Mesenchymal stem cell (in vitro differentiated cells and primary cell): Measurements from ENCODE around the gene RGS11.
A peak's percentile ranks its signal among the peaks of the same experiment; 100 is the strongest.

Experiments
- DNase-seq: peaks from one replicate; pipeline ENCODE4 v3.0.0-alpha.2; 2013
- H2AFZ ChIP-seq: one replicate; pipeline ENCODE4 v1.6.1; 2013; ENCODE audit warnings: low read depth, mild to moderate bottlenecking, control low read depth, inconsistent platforms, low read length, moderate library complexity
- H2AK5ac ChIP-seq: 2 replicates; pipeline ENCODE4 v1.6.1; 2013; ENCODE audit warnings: low read length, moderate library complexity, mild to moderate bottlenecking, inconsistent platforms; ENCODE audit not compliant: severe bottlenecking
- H2BK120ac ChIP-seq: one replicate; pipeline ENCODE4 v1.6.1; 2013; ENCODE audit warnings: low read depth, mild to moderate bottlenecking, inconsistent platforms, low read length, moderate library complexity
- H2BK12ac ChIP-seq, 2 experiments: one replicate each; pipeline ENCODE4 v1.6.1; 2013; ENCODE audit warnings: inconsistent platforms in 2 of 2, low read length in 2 of 2, mild to moderate bottlenecking in 2 of 2, moderate library complexity in 2 of 2, control low read depth in 1 of 2
- H2BK15ac ChIP-seq: one replicate; pipeline ENCODE4 v1.6.1; 2013; ENCODE audit warnings: mild to moderate bottlenecking, low read depth, inconsistent platforms; ENCODE audit not compliant: poor library complexity, severe bottlenecking
- H2BK5ac ChIP-seq: 2 replicates; pipeline ENCODE4 v1.6.1; 2013; ENCODE audit warnings: low read depth, mild to moderate bottlenecking, low read length, control low read depth, inconsistent platforms; ENCODE audit not compliant: poor library complexity, severe bottlenecking
- H3K14ac ChIP-seq, 2 experiments: one replicate each; pipeline ENCODE4 v1.6.1; 2013; ENCODE audit warnings: inconsistent platforms in 2 of 2, low read length in 2 of 2, control low read depth in 1 of 2, mild to moderate bottlenecking in 1 of 2, moderate library complexity in 1 of 2
- H3K18ac ChIP-seq, 2 experiments: one replicate each; pipeline ENCODE4 v1.6.1; 2013; ENCODE audit warnings: inconsistent platforms in 2 of 2, low read length in 2 of 2, control low read depth in 1 of 2, low read depth in 1 of 2, mild to moderate bottlenecking in 1 of 2
- H3K23ac ChIP-seq, 2 experiments: one replicate each; pipeline ENCODE4 v1.6.1; 2013; ENCODE audit warnings: inconsistent platforms in 2 of 2, low read length in 2 of 2, mild to moderate bottlenecking in 2 of 2, moderate library complexity in 2 of 2, control low read depth in 1 of 2
- H3K27ac ChIP-seq: 2 replicates; pipeline ENCODE4 v1.5.1; 2013; ENCODE audit warnings: mild to moderate bottlenecking, moderate library complexity, low read length, control low read depth, inconsistent platforms; ENCODE audit not compliant: poor library complexity, severe bottlenecking
- H3K27me3 ChIP-seq, 2 experiments: 2 replicates each; pipeline versions ENCODE4 v1.6.1 to v1.7.0; 2013; ENCODE audit warnings: low read length in 2 of 2, mild to moderate bottlenecking in 2 of 2, moderate library complexity in 2 of 2, control low read depth in 1 of 2, inconsistent platforms in 1 of 2; ENCODE audit not compliant: control insufficient read depth in 1 of 2, insufficient read depth in 1 of 2
- H3K36me3 ChIP-seq, 2 experiments: 2 replicates each; pipeline versions ENCODE4 v1.6.1 to v1.7.0; 2013; ENCODE audit warnings: low read length in 2 of 2, control low read depth in 1 of 2, inconsistent platforms in 1 of 2, low read depth in 1 of 2, mild to moderate bottlenecking in 1 of 2; ENCODE audit not compliant: insufficient read depth in 2 of 2, control insufficient read depth in 1 of 2
- H3K4ac ChIP-seq, 2 experiments: one replicate each; pipeline ENCODE4 v1.6.1; 2013; ENCODE audit warnings: inconsistent platforms in 2 of 2, low read length in 2 of 2, mild to moderate bottlenecking in 2 of 2, moderate library complexity in 2 of 2, control low read depth in 1 of 2, low read depth in 1 of 2
- H3K4me1 ChIP-seq: 2 replicates; pipeline ENCODE4 v1.6.1; 2013; ENCODE audit warnings: low read depth, low read length, control low read depth; ENCODE audit not compliant: control insufficient read depth, insufficient read depth
- H3K4me2 ChIP-seq: 2 replicates; pipeline ENCODE4 v1.6.1; 2013; ENCODE audit warnings: low read length, mild to moderate bottlenecking, inconsistent platforms; ENCODE audit not compliant: poor library complexity, severe bottlenecking
- H3K4me3 ChIP-seq, 2 experiments: 2 replicates each; pipeline versions ENCODE4 v1.5.1 to v1.7.0; 2013; ENCODE audit warnings: low read length in 2 of 2, mild to moderate bottlenecking in 2 of 2, control low read depth in 1 of 2, low read depth in 1 of 2; ENCODE audit not compliant: insufficient read depth in 1 of 2
- H3K79me1 ChIP-seq: replicated peaks from 2 replicates; pipeline ENCODE4 v1.6.1; 2013; ENCODE audit warnings: mild to moderate bottlenecking, control low read depth, low read length, inconsistent platforms; ENCODE audit not compliant: poor library complexity, severe bottlenecking
- H3K9ac ChIP-seq: 2 replicates; pipeline ENCODE4 v1.7.0; 2013; ENCODE audit warnings: mild to moderate bottlenecking, low read length, moderate library complexity
- H3K9me3 ChIP-seq: 2 replicates; pipeline ENCODE4 v1.7.0; 2013; ENCODE audit warnings: mild to moderate bottlenecking, low read length; ENCODE audit not compliant: control insufficient read depth
- H4K8ac ChIP-seq: one replicate; pipeline ENCODE4 v1.6.1; 2013; ENCODE audit warnings: inconsistent platforms, mild to moderate bottlenecking, low read length, moderate library complexity
- H4K91ac ChIP-seq: one replicate; pipeline ENCODE4 v1.6.1; 2013; ENCODE audit warnings: mild to moderate bottlenecking, low read length, inconsistent platforms
- WGBS: methylation state at CpG from one replicate; pipeline ENCODE4 v1.1.7; 2013; ENCODE audit warnings: mixed read lengths; 5-methylcytosine and 5-hydroxymethylcytosine counted together

Gene RGS11

GRCh38 chr16:290681-291405 lies 15.1 kb upstream of the RGS11 start:
- no peak for DNase-seq
- WGBS, result 97% methylated on average over 50 of the region's 50 CpGs
- H3K4me3 ChIP-seq, result no peak overlapping the region
- H2AK5ac ChIP-seq, result no peak overlapping the region
- H3K4me1 ChIP-seq, result no peaks in the 10 kb centered on the region
- no peak overlapping the region for H2BK120ac ChIP-seq
- H3K14ac ChIP-seq, result no peak overlapping the region
- no peak overlapping the region for H2BK15ac ChIP-seq
- H3K4ac ChIP-seq, result no peak overlapping the region
- H3K36me3 ChIP-seq, result peaks cover 29 to 80% of the 10 kb centered on the region in 2 experiments
- no peak overlapping the region for H2BK5ac ChIP-seq
- no peak overlapping the region for H3K9ac ChIP-seq
- H3K4me2 ChIP-seq, result no peak overlapping the region
- no peak overlapping the region for H3K18ac ChIP-seq
- peak overlapping the region; percentile 8 for H4K91ac ChIP-seq
- H4K8ac ChIP-seq, result no peak overlapping the region
- no peaks in the 10 kb centered on the region for H3K27me3 ChIP-seq
- H3K27ac ChIP-seq, result no peak overlapping the region
- no peak overlapping the region for H2BK12ac ChIP-seq
- H3K9me3 ChIP-seq, result no peaks in the 10 kb centered on the region
- no peak overlapping the region for H3K23ac ChIP-seq
- H2AFZ ChIP-seq, result no peak overlapping the region
- peaks cover 4% of the 10 kb centered on the region for H3K79me1 ChIP-seq

- H2AFZ ChIP-seq, result no peak overlapping the region
- H3K27ac ChIP-seq, result no peak overlapping the region
- no peak overlapping the region for H2BK12ac ChIP-seq
- H3K18ac ChIP-seq, result no peak overlapping the region
- H3K4me1 ChIP-seq, result peaks cover 3% of the 10 kb centered on the region
- H2AK5ac ChIP-seq, result no peak overlapping the region
- H3K79me1 ChIP-seq, result peaks cover 4% of the 10 kb centered on the region
- no peaks in the 10 kb centered on the region for H3K27me3 ChIP-seq
- DNase-seq, result no peak
- no peak overlapping the region for H3K4ac ChIP-seq
- no peak overlapping the region for H3K23ac ChIP-seq
- no peaks in the 10 kb centered on the region for H3K9me3 ChIP-seq
- H3K36me3 ChIP-seq, result peaks cover 29 to 84% of the 10 kb centered on the region in 2 experiments
- no peak overlapping the region for H2BK5ac ChIP-seq
- H2BK120ac ChIP-seq, result no peak overlapping the region
- no peak overlapping the region for H3K4me2 ChIP-seq
- H3K9ac ChIP-seq, result no peak overlapping the region
- H2BK15ac ChIP-seq, result no peak overlapping the region
- no peak overlapping the region for H4K8ac ChIP-seq
- H3K4me3 ChIP-seq, result no peak overlapping the region
- no peak overlapping the region for H3K14ac ChIP-seq
- peak overlapping the region; percentile 8 for H4K91ac ChIP-seq
- 93% methylated on average over 25 of the region's 25 CpGs for whole genome bisulfite sequencing
These were observed 14.4 kb upstream of the RGS11 start for GRCh38 chr16:290015-290680.

GRCh38 chr16:289395-289997 lies 13.8 kb upstream of the RGS11 start:
- Histone ChIP-seq H3K4ac (no peak overlapping the region), H2AFZ (no peak overlapping the region), H2AK5ac (no peak overlapping the region), H4K8ac (no peak overlapping the region), H3K36me3 (peaks cover 29 to 88% of the 10 kb centered on the region in 2 experiments), H3K14ac (no peak overlapping the region), H3K23ac (no peak overlapping the region), H3K27me3 (no peaks in the 10 kb centered on the region), H2BK12ac (no peak overlapping the region), H4K91ac (no peak overlapping the region), H3K27ac (no peak overlapping the region), H3K4me2 (no peak overlapping the region), H3K18ac (no peak overlapping the region), H3K9ac (no peak overlapping the region), H3K4me1 (peaks cover 3% of the 10 kb centered on the region), H2BK15ac (no peak overlapping the region), H2BK120ac (no peak overlapping the region), H3K9me3 (no peaks in the 10 kb centered on the region), H3K79me1 (peaks cover 4% of the 10 kb centered on the region), H3K4me3 (no peak overlapping the region), H2BK5ac (no peak overlapping the region)
- no peak for DNase-seq
- WGBS, result 98% methylated on average over 22 of the region's 22 CpGs
